Measurements from ENCODE around the gene EMILIN2.

EMILIN2 gene

DNA sequence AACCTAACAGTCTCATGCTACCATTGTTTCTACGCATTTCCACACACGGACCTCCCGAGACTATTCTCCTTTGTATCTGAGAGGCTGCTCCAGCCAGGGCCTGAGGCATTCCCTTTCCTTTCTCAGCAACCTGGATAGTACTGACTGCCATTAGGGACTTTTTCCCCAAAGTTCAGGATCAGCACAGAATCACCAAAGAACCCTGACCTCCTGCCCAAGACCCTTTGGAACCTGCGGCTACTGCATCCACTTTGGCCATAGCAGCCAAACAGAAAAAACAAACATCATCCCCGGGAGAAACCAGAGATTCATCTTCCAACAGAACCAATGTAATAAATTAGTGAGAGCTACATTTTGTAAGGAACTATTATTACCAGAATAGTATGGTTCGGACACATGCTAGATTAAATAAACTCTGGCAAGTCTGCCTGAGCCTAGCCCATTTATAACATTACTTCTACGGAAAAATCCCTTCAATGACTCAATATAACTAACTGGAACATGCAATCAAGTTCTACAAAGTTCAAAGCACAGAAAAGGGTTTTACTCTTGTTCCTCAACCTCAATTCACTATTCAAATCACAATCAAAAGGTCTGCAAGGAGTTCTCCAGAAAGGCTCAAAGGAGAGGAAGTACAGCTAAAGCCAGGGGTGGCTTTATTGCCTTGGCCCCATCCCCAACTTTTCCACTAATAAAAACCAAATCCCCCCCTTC, 114.3 kb downstream of the EMILIN2 start:
- DNase-seq, result no peak

GRCh38 chr18:2961821-2962220, 115.0 kb downstream of the EMILIN2 start:
- DNase-seq, result peak; percentile 26

DNA sequence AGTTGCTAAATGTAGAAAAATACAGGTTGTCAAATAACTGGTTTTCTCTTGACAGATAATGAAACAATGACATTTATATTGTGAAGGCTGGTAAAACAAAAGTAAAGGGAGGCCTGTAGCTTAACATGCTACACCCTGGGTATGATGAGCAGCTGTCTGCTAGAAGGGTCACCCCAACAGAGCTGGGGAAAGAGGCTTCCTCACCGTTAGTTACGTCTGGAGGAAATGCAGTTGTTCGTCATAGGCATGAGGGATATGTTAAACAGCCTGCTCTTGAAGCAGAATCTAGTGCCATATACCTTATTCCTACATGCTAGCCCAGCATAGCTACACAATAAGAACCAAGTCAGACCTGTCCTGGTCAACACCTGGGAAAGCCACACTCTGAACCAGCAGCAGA, 116.2 kb downstream of the EMILIN2 start:
- DNase-seq, result no peak

GRCh38 chr18:2964361-2965010, 117.7 kb downstream of the EMILIN2 start:
- DNase-seq, result no peak
